Keratinocyte (primary cell): ENCODE results near the gene SRP54.

Experiments used
- EZH2 ChIP-seq: IDR thresholded peaks from one replicate; pipeline ENCODE4 v1.6.1; 2012; ENCODE audit warnings: inconsistent platforms, mild to moderate bottlenecking, low read length, moderate library complexity
- TF ChIP-seq, protein P1 (sequence below), 3 experiments: IDR thresholded peaks in 1 of 3; conservative IDR thresholded peaks in 1 of 3; optimal IDR thresholded peaks in 1 of 3; 2 replicates in 2 of 3; 3 replicates in 1 of 3; pipeline versions ENCODE3 to v1.5.1; 2011; ENCODE audit warnings: low read length in 3 of 3, mild to moderate bottlenecking in 3 of 3, moderate library complexity in 2 of 3, control low read depth in 1 of 3, inconsistent platforms in 1 of 3; ENCODE audit not compliant: insufficient read depth in 2 of 3; ENCODE audit errors: extremely low read depth in 1 of 3

DNA sequence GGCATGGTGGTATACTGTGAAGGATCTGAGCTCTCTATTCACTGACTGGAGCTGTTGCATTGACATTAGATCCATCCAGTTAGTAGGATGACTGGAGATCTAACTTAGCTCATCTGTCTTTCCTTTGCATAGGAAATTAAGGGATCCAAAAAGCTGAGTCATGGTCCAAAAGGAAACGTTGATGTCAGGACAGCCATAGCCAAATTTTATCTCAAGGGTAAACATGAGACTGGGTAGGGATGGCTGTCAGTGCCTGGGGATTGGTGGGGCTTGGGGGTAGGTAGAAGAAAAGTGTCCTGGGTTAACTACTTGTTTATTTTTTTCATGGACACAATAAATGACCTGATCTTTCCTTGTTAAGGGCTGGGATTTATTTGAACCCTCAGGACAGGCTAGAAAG lies 67.9 kb downstream of the SRP54 start:
- TF ChIP-seq, protein P1, sequence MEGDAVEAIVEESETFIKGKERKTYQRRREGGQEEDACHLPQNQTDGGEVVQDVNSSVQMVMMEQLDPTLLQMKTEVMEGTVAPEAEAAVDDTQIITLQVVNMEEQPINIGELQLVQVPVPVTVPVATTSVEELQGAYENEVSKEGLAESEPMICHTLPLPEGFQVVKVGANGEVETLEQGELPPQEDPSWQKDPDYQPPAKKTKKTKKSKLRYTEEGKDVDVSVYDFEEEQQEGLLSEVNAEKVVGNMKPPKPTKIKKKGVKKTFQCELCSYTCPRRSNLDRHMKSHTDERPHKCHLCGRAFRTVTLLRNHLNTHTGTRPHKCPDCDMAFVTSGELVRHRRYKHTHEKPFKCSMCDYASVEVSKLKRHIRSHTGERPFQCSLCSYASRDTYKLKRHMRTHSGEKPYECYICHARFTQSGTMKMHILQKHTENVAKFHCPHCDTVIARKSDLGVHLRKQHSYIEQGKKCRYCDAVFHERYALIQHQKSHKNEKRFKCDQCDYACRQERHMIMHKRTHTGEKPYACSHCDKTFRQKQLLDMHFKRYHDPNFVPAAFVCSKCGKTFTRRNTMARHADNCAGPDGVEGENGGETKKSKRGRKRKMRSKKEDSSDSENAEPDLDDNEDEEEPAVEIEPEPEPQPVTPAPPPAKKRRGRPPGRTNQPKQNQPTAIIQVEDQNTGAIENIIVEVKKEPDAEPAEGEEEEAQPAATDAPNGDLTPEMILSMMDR (optimal IDR thresholded peaks at IDR 0.05 in 1 of 3, IDR thresholded peaks at IDR 0.05 in 1 of 3, conservative IDR thresholded peaks at IDR 0.05 in 1 of 3; ENCODE audit: extremely low read depth in 1 of 3, insufficient read depth in 2 of 3, low read length in 3 of 3) = no peak
- TF ChIP-seq EZH2 = no peak
